ENCODE measurements around the gene SLC25A19.

SLC25A19 gene

GRCh38 chr17:75289115-75289831, at the start of gene SLC25A19:
Gene SLC25A19, minus strand, starts transcription at chr17:75289433. Its CDS starts 2,669 bp downstream, at chr17:75286764.
- DNase-seq (ENCODE audit: low read depth), result peak; percentile 98

- DNase-seq (ENCODE audit: low read depth), result peak; percentile 75
Observed at GRCh38 chr17:75338335-75338734, 49.1 kb upstream of the SLC25A19 start.

GRCh38 chr17:75335315-75335714, 46.1 kb upstream of the SLC25A19 start:
- no peak for DNase-seq (ENCODE audit: low read depth)

GRCh38 chr17:75334723-75335122, 45.5 kb upstream of the SLC25A19 start:
- DNase-seq (ENCODE audit: low read depth), result no peak

- no peak for DNase-seq (ENCODE audit: low read depth)
Observed at GRCh38 chr17:75331671-75332070, 42.4 kb upstream of the SLC25A19 start.

- no peak for DNase-seq (ENCODE audit: low read depth)
Observed at GRCh38 chr17:75327757-75328156, 38.5 kb upstream of the SLC25A19 start.

- no peak for DNase-seq (ENCODE audit: low read depth)
Observed at GRCh38 chr17:75326226-75326848, 37.1 kb upstream of the SLC25A19 start.

GRCh38 chr17:75325827-75326225, 36.6 kb upstream of the SLC25A19 start:
- no peak for DNase-seq (ENCODE audit: low read depth)

- no peak for DNase-seq (ENCODE audit: low read depth)
Observed at GRCh38 chr17:75325348-75325747, 36.1 kb upstream of the SLC25A19 start.

GRCh38 chr17:75321506-75321905, 32.3 kb upstream of the SLC25A19 start:
- no peak for DNase-seq (ENCODE audit: low read depth)

- DNase-seq (ENCODE audit: low read depth), result no peak
Observed at GRCh38 chr17:75319904-75320691, 30.9 kb upstream of the SLC25A19 start.

GRCh38 chr17:75318615-75319222, 29.5 kb upstream of the SLC25A19 start:
- DNase-seq (ENCODE audit: low read depth), result no peak

- no peak for DNase-seq (ENCODE audit: low read depth)
Observed at GRCh38 chr17:75318211-75318610, 29.0 kb upstream of the SLC25A19 start.

GRCh38 chr17:75317671-75318070, 28.4 kb upstream of the SLC25A19 start:
- DNase-seq (ENCODE audit: low read depth), result no peak

- no peak for DNase-seq (ENCODE audit: low read depth)
Observed at GRCh38 chr17:75316253-75316652, 27.0 kb upstream of the SLC25A19 start.

- DNase-seq (ENCODE audit: low read depth), result peak; percentile 36
Observed at GRCh38 chr17:75315541-75316243, 26.5 kb upstream of the SLC25A19 start.

GRCh38 chr17:75313941-75314551, 24.8 kb upstream of the SLC25A19 start:
- DNase-seq (ENCODE audit: low read depth), result no peak

GRCh38 chr17:75308732-75309629, 19.7 kb upstream of the SLC25A19 start:
- DNase-seq (ENCODE audit: low read depth), result no peak

GRCh38 chr17:75307957-75308731, 18.9 kb upstream of the SLC25A19 start:
- DNase-seq (ENCODE audit: low read depth), result no peak
